HepG2 (cell line): ENCODE measurements around the gene PKP3. TPM values are rescaled to one million over a fixed set of nuclear protein-coding genes. Genes with fewer than 3 reads are reported as not detected.

ENCODE experiments used
- ATAC-seq: fragments of 200-7000 bp; cut with Tn5 transposase; 3 replicates; pipeline ENCODE4 v1.9.1; 2020; ENCODE audit warnings: mild to moderate bottlenecking, moderate library complexity
- BruUV-seq: library from RNA; stranded (reverse); fragments of 400-500 nt; replicated peaks from 2 replicates; lab custom pipeline; 2021; lab: Mats Ljungman, UMichigan
- CTCF ChIA-PET: fragments of 300-600 bp; formaldehyde crosslinking; extraction: SDS; loops from one replicate; lab custom pipeline; 2021; ENCODE audit warnings: low total read pairs, inconsistent platforms, low intra/inter-chr PET ratio; lab: Yijun Ruan, JAX
- POLR2A ChIA-PET: fragments of 350-600 bp; sonication (Branson Sonifier 250); formaldehyde crosslinking; loops from one replicate; lab custom pipeline; 2020; ENCODE audit warnings: antibody characterized with exemption, inconsistent platforms; lab: Yijun Ruan, JAX
- DNase-seq: peaks from one replicate; pipeline ENCODE4 v3.0.0-alpha.2; 2015; ENCODE audit warnings: low spot score
- FAIRE-seq: peaks from 3 replicates; lab custom pipeline; 2011; peaks lifted over from hg19 to GRCh38; lab: Jason Lieb, UNC
- H2AFZ ChIP-seq: one replicate; pipeline ENCODE4 v1.6.1; 2011; ENCODE audit warnings: low read length, inconsistent platforms
- H3K27ac ChIP-seq: fragments of 300-600 bp; 3 replicates; pipeline ENCODE4 v1.8.0; 2011; ENCODE audit warnings: mixed run types, mild to moderate bottlenecking, mixed read lengths, low read length, inconsistent platforms; ENCODE audit not compliant: insufficient read depth; ENCODE audit errors: extremely low read length
- H3K27me3 ChIP-seq, 2 experiments: fragments of 200-600 bp in 1 of 2; 2 replicates in 1 of 2; 3 replicates in 1 of 2; pipeline versions ENCODE4 v1.6.0 to v1.8.0; 2011; ENCODE audit warnings: low read length in 2 of 2, mild to moderate bottlenecking in 2 of 2, moderate library complexity in 2 of 2, inconsistent platforms in 1 of 2; ENCODE audit not compliant: insufficient read depth in 2 of 2, control insufficient read depth in 1 of 2
- H3K36me3 ChIP-seq, 2 experiments: fragments of 200-600 bp in 1 of 2; replicated peaks in 1 of 2; 2 replicates in 1 of 2; 3 replicates in 1 of 2; pipeline versions ENCODE4 v1.5.1 to v1.8.0; 2011; ENCODE audit warnings: low read length in 2 of 2, inconsistent platforms in 1 of 2; ENCODE audit not compliant: insufficient read depth in 2 of 2, control insufficient read depth in 1 of 2
- H3K4me1 ChIP-seq: 2 replicates; pipeline ENCODE4 v1.5.1; 2012; ENCODE audit warnings: low read length, inconsistent platforms; ENCODE audit not compliant: insufficient read depth
- H3K4me2 ChIP-seq: 2 replicates; pipeline ENCODE4 v1.6.0; 2011; ENCODE audit warnings: low read depth, low read length, inconsistent platforms
- H3K4me3 ChIP-seq, 3 experiments: fragments of 200-600 bp in 1 of 3; sonication (generic), shearing (Covaris generic) in 1 of 3; replicated peaks in 1 of 3; 2 replicates each; pipeline ENCODE4 v1.5.1; 2011 to 2016; ENCODE audit warnings: low read length in 3 of 3, inconsistent platforms in 2 of 3, low read depth in 2 of 3, mild to moderate bottlenecking in 2 of 3, control low read depth in 1 of 3, mixed read lengths in 1 of 3; ENCODE audit not compliant: insufficient read depth in 1 of 3
- H3K79me2 ChIP-seq: one replicate; pipeline ENCODE4 v1.6.1; 2011; ENCODE audit warnings: low read length, inconsistent platforms; ENCODE audit not compliant: insufficient read depth
- H3K9ac ChIP-seq: 2 replicates; pipeline ENCODE4 v1.6.0; 2011; ENCODE audit warnings: mild to moderate bottlenecking, low read depth, low read length, inconsistent platforms; ENCODE audit not compliant: insufficient read depth
- H3K9me3 ChIP-seq: 2 replicates; pipeline ENCODE4 v1.5.1; 2012; ENCODE audit warnings: mild to moderate bottlenecking, low read length
- H4K20me1 ChIP-seq: 2 replicates; pipeline ENCODE4 v1.6.0; 2011; ENCODE audit warnings: inconsistent platforms, mild to moderate bottlenecking, low read length, moderate library complexity; ENCODE audit not compliant: insufficient read depth
- HCFC1 ChIP-seq: fragments of 150-350 bp; IDR thresholded peaks from 2 replicates; pipeline ENCODE4 v1.6.1; 2014; ENCODE audit warnings: low read depth, low read length
- KDM2A ChIP-seq: sonication (generic); formaldehyde crosslinking; IDR thresholded peaks from 2 replicates; pipeline ENCODE4 v1.4.0; 2020; ENCODE audit warnings: low read depth, missing genetic modification reagents, borderline replicate concordance
- SP1 ChIP-seq, 2 experiments: fragments of 450-650 bp in 1 of 2; sonication (generic) in 1 of 2; formaldehyde crosslinking in 1 of 2; IDR thresholded peaks; 2 replicates each; pipeline versions ENCODE4 v1.4.0 to v1.6.1; 2016 to 2020; ENCODE audit warnings: missing genetic modification reagents in 1 of 2
- WGBS: methylation state at CpG from one replicate; pipeline ENCODE4 v1.1.6; 2017; ENCODE audit warnings: low lambda C conversion rate; 5-methylcytosine and 5-hydroxymethylcytosine counted together
- in situ Hi-C: cut with HindIII; loops from 2 replicates; pipeline ENCODE4 v1.10.0; 2017; ENCODE audit warnings: low pct_unique_long_range_greater_than_20kb; ENCODE audit not compliant: extremely low pct_ligation_motif_present
- intact Hi-C: fragments of 100-400 bp; cut with micrococcal nuclease; formaldehyde crosslinking; loops from one replicate; pipeline ENCODE4 v1.10.0; 2022; ENCODE audit not compliant: unreplicated experiment
- polyA plus RNA-seq, 8 experiments: library from polyadenylated mRNA; depleted of rRNA in 3 of 8; stranded (reverse) in 7 of 8; unstranded in 1 of 8; fragments of >200 nt; fragmentation: Illumina TruSeq in 4 of 8; extraction: Trizol in 4 of 8; gene quantifications; 2 replicates each; pipeline versions ENCODE4 v1.2.1 to v1.2.3, GENCODE V29; 2011 to 2016; ENCODE audit warnings: low read depth in 4 of 8, missing spikeins in 1 of 8, mixed read lengths in 1 of 8; ENCODE audit not compliant: insufficient read depth in 1 of 8
- total RNA-seq, 5 experiments: library from RNA; depleted of rRNA; stranded (reverse); fragments of >200 nt; fragmentation: Illumina TruSeq; extraction: Trizol; gene quantifications; 2 replicates each; pipeline ENCODE4 v1.2.3, GENCODE V29; 2016; ENCODE audit warnings: low read depth in 1 of 5
- TF ChIP-seq, protein P1 (sequence below): sonication (generic); formaldehyde crosslinking; IDR thresholded peaks from 2 replicates; pipeline ENCODE4 v1.5.0; 2020; ENCODE audit warnings: mild to moderate bottlenecking, missing genetic modification reagents, borderline replicate concordance
- TF ChIP-seq, protein P2 (sequence below): sonication (generic); formaldehyde crosslinking; IDR thresholded peaks from 2 replicates; pipeline ENCODE4 v1.5.1; 2020; ENCODE audit warnings: missing genetic modification reagents, mild to moderate bottlenecking, borderline replicate concordance

The PKP3 gene
- total and polyA plus RNA-seq, 2 of the 13 experiments (the other 11 are each of a cell fraction or from before 2014, with no cell fraction given) = 18.0 to 28.7 TPM

DNA sequence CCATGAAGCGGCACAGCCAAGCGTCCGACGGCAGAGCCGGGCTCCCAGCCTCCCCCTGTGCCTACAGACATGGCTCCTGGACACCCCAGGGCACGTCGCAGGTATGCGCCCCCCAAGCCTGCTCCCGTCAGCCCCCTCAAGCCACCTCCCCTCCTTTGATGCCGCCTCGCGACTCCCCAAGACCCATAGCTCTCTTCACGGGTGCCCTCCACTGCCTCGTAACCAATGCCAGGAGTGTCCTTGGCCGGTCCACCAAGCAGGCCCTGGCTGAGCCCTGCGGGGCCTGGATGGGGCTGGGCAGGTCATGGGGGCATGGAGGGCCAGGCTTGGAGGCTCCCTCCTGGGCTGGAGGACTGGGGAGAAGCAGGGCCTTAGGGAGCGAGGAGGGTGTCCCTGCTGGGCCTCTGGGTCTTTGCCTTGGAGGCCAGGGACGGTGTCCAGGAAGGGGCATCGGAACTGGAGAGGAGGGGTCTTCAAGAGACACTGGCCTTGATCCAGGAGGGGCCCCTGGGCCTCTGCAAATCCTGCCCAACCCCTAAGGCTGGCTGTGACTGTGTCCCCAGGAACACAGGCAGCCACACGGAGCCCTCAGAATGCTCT is 38.6 kb downstream of the PKP3 start:
- ATAC-seq (peak; percentile 9; the same call in 1 of the 3 replicates), DNase-seq (no peak), FAIRE-seq (no peak)
- Histone ChIP-seq H3K27me3 (no peaks in the 10 kb centered on the region), H3K4me2 (no peak overlapping the region), H3K4me1 (no peaks in the 10 kb centered on the region), H3K79me2 (no peaks in the 10 kb centered on the region), H3K4me3 (no peak overlapping the region), H3K27ac (no peak overlapping the region), H3K36me3 (no peaks in the 10 kb centered on the region), H3K9ac (no peak overlapping the region), H2AFZ (no peak overlapping the region), H3K9me3 (no peaks in the 10 kb centered on the region), H4K20me1 (no peaks in the 10 kb centered on the region)
- CTCF ChIA-PET = no interaction called here
- POLR2A ChIA-PET = no interaction called here
- no peak for TF ChIP-seq HCFC1
- TF ChIP-seq, protein P1, sequence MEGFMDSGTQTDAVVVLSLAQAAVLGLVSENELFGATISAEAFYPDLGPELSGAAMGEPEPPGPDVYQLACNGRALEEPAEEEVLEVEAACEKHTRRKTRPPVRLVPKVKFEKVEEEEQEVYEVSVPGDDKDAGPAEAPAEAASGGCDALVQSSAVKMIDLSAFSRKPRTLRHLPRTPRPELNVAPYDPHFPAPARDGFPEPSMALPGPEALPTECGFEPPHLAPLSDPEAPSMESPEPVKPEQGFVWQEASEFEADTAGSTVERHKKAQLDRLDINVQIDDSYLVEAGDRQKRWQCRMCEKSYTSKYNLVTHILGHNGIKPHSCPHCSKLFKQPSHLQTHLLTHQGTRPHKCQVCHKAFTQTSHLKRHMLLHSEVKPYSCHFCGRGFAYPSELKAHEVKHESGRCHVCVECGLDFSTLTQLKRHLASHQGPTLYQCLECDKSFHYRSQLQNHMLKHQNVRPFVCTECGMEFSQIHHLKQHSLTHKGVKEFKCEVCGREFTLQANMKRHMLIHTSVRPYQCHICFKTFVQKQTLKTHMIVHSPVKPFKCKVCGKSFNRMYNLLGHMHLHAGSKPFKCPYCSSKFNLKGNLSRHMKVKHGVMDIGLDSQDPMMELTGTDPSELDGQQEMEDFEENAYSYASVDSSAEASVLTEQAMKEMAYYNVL = no peak
- no peak for TF ChIP-seq KDM2A (CRISPR knock-in tag)
- TF ChIP-seq, protein P2, sequence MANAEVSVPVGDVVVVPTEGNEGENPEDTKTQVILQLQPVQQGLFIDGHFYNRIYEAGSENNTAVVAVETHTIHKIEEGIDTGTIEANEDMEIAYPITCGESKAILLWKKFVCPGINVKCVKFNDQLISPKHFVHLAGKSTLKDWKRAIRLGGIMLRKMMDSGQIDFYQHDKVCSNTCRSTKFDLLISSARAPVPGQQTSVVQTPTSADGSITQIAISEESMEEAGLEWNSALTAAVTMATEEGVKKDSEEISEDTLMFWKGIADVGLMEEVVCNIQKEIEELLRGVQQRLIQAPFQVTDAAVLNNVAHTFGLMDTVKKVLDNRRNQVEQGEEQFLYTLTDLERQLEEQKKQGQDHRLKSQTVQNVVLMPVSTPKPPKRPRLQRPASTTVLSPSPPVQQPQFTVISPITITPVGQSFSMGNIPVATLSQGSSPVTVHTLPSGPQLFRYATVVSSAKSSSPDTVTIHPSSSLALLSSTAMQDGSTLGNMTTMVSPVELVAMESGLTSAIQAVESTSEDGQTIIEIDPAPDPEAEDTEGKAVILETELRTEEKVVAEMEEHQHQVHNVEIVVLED (CRISPR knock-in tag) = no peak
- TF ChIP-seq SP1 (IDR thresholded peaks at IDR 0.05) = no peak
- no peak for TF ChIP-seq SP1 (CRISPR knock-in tag; IDR thresholded peaks at IDR 0.05)
- intact Hi-C loops (no loop called here), in situ Hi-C loops (no loop called here)
- WGBS = 100% methylated on average over 15 of the region's 20 CpGs
- no TSS peak for BruUV-seq
